ENCODE data around the gene FKBP7. TPM values are rescaled to one million over a fixed set of nuclear protein-coding genes. Genes with fewer than 3 reads are reported as not detected.

FKBP7 gene
- total and polyA plus RNA-seq, 2 of the 8 experiments (the other 6 are each of a cell fraction or from before 2014, with no cell fraction given) = 3.6 to 7.0 TPM

DNA sequence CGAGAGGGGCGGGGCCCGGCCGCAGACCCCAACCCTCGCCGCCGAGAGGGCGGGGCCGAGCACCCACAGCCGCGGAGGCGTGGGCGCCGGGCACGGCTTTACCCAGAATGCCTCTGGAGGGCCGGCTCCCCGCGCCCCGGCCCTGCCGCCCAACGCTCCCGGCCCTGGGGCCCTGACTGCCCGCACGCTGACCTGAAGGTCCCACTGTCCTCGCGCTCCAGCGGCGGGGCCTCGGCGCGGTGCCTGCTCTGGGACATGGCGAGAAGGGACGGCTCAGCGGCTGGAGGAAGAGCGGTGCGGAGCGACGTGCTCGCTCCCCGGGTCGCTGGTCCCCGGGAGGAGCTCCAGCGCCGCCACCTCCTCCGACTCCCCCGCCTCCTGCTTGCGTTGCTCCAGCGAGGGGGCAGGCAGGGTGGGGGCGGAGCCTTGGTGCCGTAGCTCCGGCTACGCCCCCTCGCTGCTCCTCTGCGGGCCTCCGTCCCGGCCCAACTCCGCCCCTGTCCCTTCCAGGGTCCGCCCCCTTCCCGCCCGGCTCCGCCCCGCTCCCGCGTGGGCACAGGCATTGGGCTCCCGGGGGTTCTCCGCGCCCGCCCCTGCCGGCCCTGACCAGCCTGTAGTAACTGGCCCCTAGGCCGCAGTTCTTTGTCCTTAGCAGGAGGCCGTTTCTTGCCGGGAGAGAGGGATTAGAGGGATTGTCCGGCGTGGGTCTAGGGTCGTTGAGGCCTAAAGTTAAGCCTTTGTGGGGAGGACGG is 27.4 kb downstream of the FKBP7 start, which contains the start of the genes PJVK and PRKRA (continued):
- TF ChIP-seq, protein P1, sequence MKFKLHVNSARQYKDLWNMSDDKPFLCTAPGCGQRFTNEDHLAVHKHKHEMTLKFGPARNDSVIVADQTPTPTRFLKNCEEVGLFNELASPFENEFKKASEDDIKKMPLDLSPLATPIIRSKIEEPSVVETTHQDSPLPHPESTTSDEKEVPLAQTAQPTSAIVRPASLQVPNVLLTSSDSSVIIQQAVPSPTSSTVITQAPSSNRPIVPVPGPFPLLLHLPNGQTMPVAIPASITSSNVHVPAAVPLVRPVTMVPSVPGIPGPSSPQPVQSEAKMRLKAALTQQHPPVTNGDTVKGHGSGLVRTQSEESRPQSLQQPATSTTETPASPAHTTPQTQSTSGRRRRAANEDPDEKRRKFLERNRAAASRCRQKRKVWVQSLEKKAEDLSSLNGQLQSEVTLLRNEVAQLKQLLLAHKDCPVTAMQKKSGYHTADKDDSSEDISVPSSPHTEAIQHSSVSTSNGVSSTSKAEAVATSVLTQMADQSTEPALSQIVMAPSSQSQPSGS (IDR thresholded peaks at IDR 0.05; ENCODE audit: low read length) = no peak
- 0 out of 2 replicates have a peak, but pooled peaks have one; percentile 59 for TF ChIP-seq GTF2F1 (IDR thresholded peaks at IDR 0.05; ENCODE audit: borderline replicate concordance, low read depth, low read length)

Measured in H1 (cell line).